Stimulated activated naive CD8-positive, alpha-beta T cell treated with anti-CD3 and anti-CD28 coated beads, Interleukin-15, Interleukin-2, amounts not matched to agents 100 ng/mL and 50 ng/mL, for 24 hours (primary cell): ENCODE data around the gene IFNGR2.

ENCODE experiments used
- H3K27ac Mint-ChIP-seq: one replicate; pipeline ENCODE4 v1.8.0; 2021; ENCODE audit warnings: mild to moderate bottlenecking, mixed read lengths
- H3K27me3 Mint-ChIP-seq: one replicate; pipeline ENCODE4 v1.8.0; 2021; ENCODE audit warnings: mixed read lengths
- H3K36me3 Mint-ChIP-seq: one replicate; pipeline ENCODE4 v1.8.0; 2021; ENCODE audit warnings: low read depth, mixed read lengths
- H3K4me1 Mint-ChIP-seq: one replicate; pipeline ENCODE4 v1.8.0; 2021; ENCODE audit warnings: low read depth, mixed read lengths
- H3K4me3 Mint-ChIP-seq: one replicate; pipeline ENCODE4 v1.8.0; 2021; ENCODE audit warnings: mild to moderate bottlenecking, mixed read lengths
- H3K9me3 Mint-ChIP-seq: one replicate; pipeline ENCODE4 v1.8.0; 2021; ENCODE audit warnings: mixed read lengths

Gene IFNGR2

GRCh38 chr21:33386222-33386784, 16.9 kb upstream of the IFNGR2 start:
- no peak overlapping the region for H3K4me3 Mint-ChIP-seq
- peaks cover 50% of the 10 kb centered on the region for H3K4me1 Mint-ChIP-seq
- H3K27ac Mint-ChIP-seq = no peak overlapping the region
- peaks cover 23% of the 10 kb centered on the region for H3K27me3 Mint-ChIP-seq
- H3K9me3 Mint-ChIP-seq = no peaks in the 10 kb centered on the region
- H3K36me3 Mint-ChIP-seq = no peaks in the 10 kb centered on the region

- peaks cover 26% of the 10 kb centered on the region for H3K27me3 Mint-ChIP-seq
Observed at GRCh38 chr21:33387294-33387693, 15.9 kb upstream of the IFNGR2 start.

GRCh38 chr21:33388188-33388587, 15.0 kb upstream of the IFNGR2 start:
- no peak overlapping the region for H3K27ac Mint-ChIP-seq

More at GRCh38 chr21:33387294-33387693, 15.9 kb upstream of the IFNGR2 start:
- no peaks in the 10 kb centered on the region for H3K36me3 Mint-ChIP-seq
- no peak overlapping the region for H3K27ac Mint-ChIP-seq
- no peaks in the 10 kb centered on the region for H3K9me3 Mint-ChIP-seq
- H3K4me3 Mint-ChIP-seq = no peak overlapping the region
- peaks cover 40% of the 10 kb centered on the region for H3K4me1 Mint-ChIP-seq

GRCh38 chr21:33390479-33390878, 12.7 kb upstream of the IFNGR2 start:
- H3K4me3 Mint-ChIP-seq = no peak overlapping the region
- peaks cover 29% of the 10 kb centered on the region for H3K27me3 Mint-ChIP-seq
- no peak overlapping the region for H3K27ac Mint-ChIP-seq
- H3K36me3 Mint-ChIP-seq = no peaks in the 10 kb centered on the region
- H3K9me3 Mint-ChIP-seq = no peaks in the 10 kb centered on the region
- H3K4me1 Mint-ChIP-seq = peaks cover 8% of the 10 kb centered on the region

More at GRCh38 chr21:33388188-33388587, 15.0 kb upstream of the IFNGR2 start:
- no peaks in the 10 kb centered on the region for H3K9me3 Mint-ChIP-seq
- H3K36me3 Mint-ChIP-seq = no peaks in the 10 kb centered on the region
- no peak overlapping the region for H3K4me3 Mint-ChIP-seq
- H3K4me1 Mint-ChIP-seq = peaks cover 31% of the 10 kb centered on the region
- H3K27me3 Mint-ChIP-seq = peaks cover 31% of the 10 kb centered on the region

GRCh38 chr21:33391656-33392055, 11.6 kb upstream of the IFNGR2 start:
- Mint-ChIP-seq H3K9me3 (no peaks in the 10 kb centered on the region), H3K4me3 (no peak overlapping the region), H3K36me3 (no peaks in the 10 kb centered on the region), H3K27ac (no peak overlapping the region), H3K4me1 (peaks cover 5% of the 10 kb centered on the region), H3K27me3 (peaks cover 22% of the 10 kb centered on the region)

- Mint-ChIP-seq H3K9me3 (no peaks in the 10 kb centered on the region), H3K4me3 (no peak overlapping the region), H3K36me3 (no peaks in the 10 kb centered on the region), H3K27me3 (peaks cover 22% of the 10 kb centered on the region), H3K4me1 (peaks cover 5% of the 10 kb centered on the region), H3K27ac (no peak overlapping the region)
Observed at GRCh38 chr21:33392284-33392985, 10.8 kb upstream of the IFNGR2 start.

GRCh38 chr21:33393348-33393747, 9.9 kb upstream of the IFNGR2 start:
- no peaks in the 10 kb centered on the region for H3K36me3 Mint-ChIP-seq
- H3K27me3 Mint-ChIP-seq = peaks cover 23% of the 10 kb centered on the region
- H3K27ac Mint-ChIP-seq = no peak overlapping the region
- no peak overlapping the region for H3K4me3 Mint-ChIP-seq
- H3K4me1 Mint-ChIP-seq = peaks cover under 1% of the 10 kb centered on the region
- H3K9me3 Mint-ChIP-seq = no peaks in the 10 kb centered on the region

GRCh38 chr21:33394260-33394659, 9.0 kb upstream of the IFNGR2 start:
- no peak overlapping the region for H3K4me3 Mint-ChIP-seq
- H3K9me3 Mint-ChIP-seq = no peaks in the 10 kb centered on the region
- H3K27me3 Mint-ChIP-seq = peaks cover 20% of the 10 kb centered on the region
- H3K27ac Mint-ChIP-seq = no peak overlapping the region
- no peaks in the 10 kb centered on the region for H3K36me3 Mint-ChIP-seq
- no peaks in the 10 kb centered on the region for H3K4me1 Mint-ChIP-seq

GRCh38 chr21:33395891-33396331, 7.3 kb upstream of the IFNGR2 start:
- no peak overlapping the region for H3K4me3 Mint-ChIP-seq
- no peaks in the 10 kb centered on the region for H3K9me3 Mint-ChIP-seq
- H3K4me1 Mint-ChIP-seq = peaks cover 8% of the 10 kb centered on the region
- no peaks in the 10 kb centered on the region for H3K36me3 Mint-ChIP-seq
- H3K27ac Mint-ChIP-seq = no peak overlapping the region
- H3K27me3 Mint-ChIP-seq = peaks cover 21% of the 10 kb centered on the region

GRCh38 chr21:33396436-33396835, 6.8 kb upstream of the IFNGR2 start:
- Mint-ChIP-seq H3K4me1 (peaks cover 12% of the 10 kb centered on the region), H3K27ac (no peak overlapping the region), H3K36me3 (no peaks in the 10 kb centered on the region), H3K9me3 (no peaks in the 10 kb centered on the region), H3K4me3 (no peak overlapping the region), H3K27me3 (peaks cover 24% of the 10 kb centered on the region)

GRCh38 chr21:33396951-33397350, 6.3 kb upstream of the IFNGR2 start:
- H3K36me3 Mint-ChIP-seq = no peaks in the 10 kb centered on the region
- no peak overlapping the region for H3K4me3 Mint-ChIP-seq
- H3K4me1 Mint-ChIP-seq = peaks cover 15% of the 10 kb centered on the region
- H3K9me3 Mint-ChIP-seq = no peaks in the 10 kb centered on the region
- peaks cover 27% of the 10 kb centered on the region for H3K27me3 Mint-ChIP-seq
- H3K27ac Mint-ChIP-seq = no peak overlapping the region

- Mint-ChIP-seq H3K4me1 (peaks cover 15% of the 10 kb centered on the region), H3K27me3 (peaks cover 22% of the 10 kb centered on the region), H3K9me3 (no peaks in the 10 kb centered on the region), H3K36me3 (no peaks in the 10 kb centered on the region), H3K4me3 (no peak overlapping the region), H3K27ac (no peak overlapping the region)
Observed at GRCh38 chr21:33397717-33398116, 5.5 kb upstream of the IFNGR2 start.

GRCh38 chr21:33398361-33398760, 4.9 kb upstream of the IFNGR2 start:
- H3K4me1 Mint-ChIP-seq = peaks cover 15% of the 10 kb centered on the region
- H3K36me3 Mint-ChIP-seq = no peaks in the 10 kb centered on the region
- H3K27me3 Mint-ChIP-seq = peaks cover 20% of the 10 kb centered on the region
- H3K27ac Mint-ChIP-seq = no peak overlapping the region
- H3K9me3 Mint-ChIP-seq = no peaks in the 10 kb centered on the region
- H3K4me3 Mint-ChIP-seq = no peak overlapping the region

GRCh38 chr21:33401630-33401992, 1.6 kb upstream of the IFNGR2 start:
- H3K4me1 Mint-ChIP-seq = peaks cover 42% of the 10 kb centered on the region
- H3K27me3 Mint-ChIP-seq = peaks cover 27% of the 10 kb centered on the region
- H3K27ac Mint-ChIP-seq = no peak overlapping the region
- H3K4me3 Mint-ChIP-seq = no peak overlapping the region
- H3K9me3 Mint-ChIP-seq = no peaks in the 10 kb centered on the region
- H3K36me3 Mint-ChIP-seq = no peaks in the 10 kb centered on the region

- Mint-ChIP-seq H3K36me3 (no peaks in the 10 kb centered on the region), H3K4me3 (peak overlapping the region; percentile 47), H3K27ac (no peak overlapping the region), H3K27me3 (peaks cover 30% of the 10 kb centered on the region), H3K4me1 (peaks cover 49% of the 10 kb centered on the region), H3K9me3 (no peaks in the 10 kb centered on the region)
Observed at GRCh38 chr21:33402001-33402979, 923 bp upstream of the IFNGR2 start.
